Activated naive CD4-positive, alpha-beta T cell treated with anti-CD3 and anti-CD28 coated beads for 36 hours (primary cell): ENCODE measurements around the gene PMS1. TPM values are rescaled to one million over a fixed set of nuclear protein-coding genes. Genes with fewer than 3 reads are reported as not detected.
"Not testable (repeated sequence)": the region's sequence is repeated elsewhere in the genome, so short reads cannot be mapped to it uniquely, and the experiment has no call there.

Experiments used
- CTCF ChIA-PET: fragments of 350-600 bp; sonication (Branson Sonifier 250); formaldehyde crosslinking; loops from one replicate; lab custom pipeline; 2021; ENCODE audit warnings: antibody characterized with exemption; lab: Charles Lee
- DNase-seq: peaks from one replicate; pipeline ENCODE4 v3.0.0-alpha.2; 2020
- H3K27ac Mint-ChIP-seq: one replicate; pipeline ENCODE4 v1.8.0; 2021; ENCODE audit warnings: mild to moderate bottlenecking, mixed read lengths
- H3K27me3 Mint-ChIP-seq: one replicate; pipeline ENCODE4 v1.8.0; 2021; ENCODE audit warnings: low read depth, mixed read lengths
- H3K36me3 Mint-ChIP-seq: one replicate; pipeline ENCODE4 v1.8.0; 2021; ENCODE audit warnings: low read depth, mixed read lengths
- H3K4me1 Mint-ChIP-seq: one replicate; pipeline ENCODE4 v1.8.0; 2021; ENCODE audit warnings: low read depth, mixed read lengths
- H3K4me3 Mint-ChIP-seq: one replicate; pipeline ENCODE4 v1.8.0; 2021; ENCODE audit warnings: mild to moderate bottlenecking, moderate library complexity, mixed read lengths
- H3K9me3 Mint-ChIP-seq: one replicate; pipeline ENCODE4 v1.8.0; 2021; ENCODE audit warnings: mixed read lengths
- intact Hi-C: fragments of 100-400 bp; cut with micrococcal nuclease; formaldehyde crosslinking; loops from one replicate; pipeline ENCODE4 v1.15.1; 2023
- total RNA-seq, 2 experiments: library from RNA; stranded (reverse); gene quantifications; one replicate each; pipeline ENCODE4 v1.2.3, GENCODE V29; 2021

Gene PMS1
- total RNA-seq, 2 experiments from 2014 or later, result 29.7 to 32.5 TPM

DNA sequence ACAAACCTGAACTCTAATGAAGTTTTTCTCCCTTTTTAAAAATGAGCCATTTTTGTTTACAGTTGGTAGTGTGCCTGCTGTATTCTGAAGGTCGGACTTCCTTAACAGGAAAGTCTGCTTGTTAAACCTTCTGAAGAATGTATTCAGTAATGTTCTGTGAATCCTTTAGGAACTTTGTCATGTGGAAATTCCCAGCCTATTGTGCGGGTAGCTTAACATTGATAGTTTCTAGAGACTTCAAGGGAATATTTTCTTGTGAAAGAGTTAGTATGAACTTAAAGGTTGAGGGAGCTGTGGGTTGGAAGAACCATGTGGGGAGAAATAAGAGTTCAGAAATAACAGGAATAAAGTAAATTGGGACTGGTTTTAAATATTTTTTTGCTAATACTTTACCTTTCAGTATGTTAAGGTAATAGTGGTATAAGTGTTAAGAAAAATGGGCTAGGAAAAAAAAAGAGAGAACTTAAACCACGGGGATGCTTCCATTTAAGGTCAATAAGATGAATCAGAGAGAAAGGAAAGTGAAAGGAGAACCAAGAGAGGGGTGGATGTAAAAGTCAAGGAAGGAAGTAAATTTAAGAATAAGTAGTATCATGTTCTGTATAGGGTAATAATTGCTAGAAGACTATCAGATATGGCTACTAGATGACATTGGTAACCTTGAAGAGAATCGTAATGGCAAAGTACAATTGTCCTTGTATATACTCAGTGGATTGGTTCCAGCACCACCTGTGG, 90.5 kb downstream of the PMS1 start:
- no peak for DNase-seq
- H3K4me3 Mint-ChIP-seq, result no peak overlapping the region
- CTCF ChIA-PET, result no interaction called here
- intact Hi-C loops, result no loop called here
- H3K9me3 Mint-ChIP-seq, result no peaks in the 10 kb centered on the region
- H3K27me3 Mint-ChIP-seq, result no peaks in the 10 kb centered on the region
- H3K36me3 Mint-ChIP-seq, result peaks cover 41% of the 10 kb centered on the region
- H3K27ac Mint-ChIP-seq, result peak overlapping the region; percentile 24
- peaks cover 13% of the 10 kb centered on the region for H3K4me1 Mint-ChIP-seq

DNA sequence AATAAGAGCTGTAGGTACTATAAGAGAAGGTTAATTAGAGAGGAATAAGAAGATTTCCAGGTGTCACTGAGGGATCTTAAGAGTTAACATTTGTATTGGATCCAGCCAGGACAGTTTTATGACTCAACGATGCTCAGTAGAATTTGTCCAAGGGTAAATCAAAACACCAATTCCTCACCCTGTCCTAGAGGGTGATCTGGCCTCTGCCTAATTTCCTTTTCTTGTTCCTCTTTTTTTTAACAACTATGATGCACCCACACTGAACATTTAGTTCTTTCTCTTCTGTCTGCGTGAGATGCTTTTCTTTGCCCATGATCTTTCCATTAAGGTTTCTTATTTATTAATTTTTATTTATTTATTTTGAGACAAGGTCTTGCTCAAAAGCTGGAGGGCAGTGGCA, 92.0 kb downstream of the PMS1 start:
- intact Hi-C loops, result no loop called here
- Mint-ChIP-seq H3K27me3 (no peaks in the 10 kb centered on the region), H3K36me3 (peaks cover 36% of the 10 kb centered on the region), H3K9me3 (no peaks in the 10 kb centered on the region), H3K4me1 (peaks cover 13% of the 10 kb centered on the region), H3K4me3 (no peak overlapping the region), H3K27ac (no peak overlapping the region)
- no peak for DNase-seq
- CTCF ChIA-PET, result no interaction called here

DNA sequence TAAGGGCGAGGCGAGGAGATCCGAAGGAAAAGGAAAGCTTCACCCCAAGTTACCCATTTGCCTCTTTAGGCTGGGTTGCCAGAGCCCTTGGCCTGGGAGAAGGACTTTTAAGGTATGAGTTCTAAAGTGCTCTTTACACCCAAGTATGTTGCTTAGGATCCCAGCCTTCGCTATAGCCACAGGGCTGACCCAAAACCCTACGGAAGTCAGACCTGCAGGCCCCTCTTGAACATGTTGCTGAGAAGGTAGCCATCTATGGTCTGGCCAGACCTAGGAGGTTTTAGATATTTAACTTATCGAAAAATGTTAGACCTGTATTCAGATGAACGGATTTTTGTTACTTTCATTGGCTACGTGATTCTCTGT, 95.4 kb downstream of the PMS1 start:
- Mint-ChIP-seq H3K9me3 (no peaks in the 10 kb centered on the region), H3K4me3 (no peak overlapping the region), H3K27ac (no peak overlapping the region), H3K4me1 (peaks cover 7% of the 10 kb centered on the region), H3K27me3 (no peaks in the 10 kb centered on the region), H3K36me3 (peaks cover 25% of the 10 kb centered on the region)
- intact Hi-C loops, result no loop called here
- CTCF ChIA-PET, result no interaction called here
- DNase-seq, result no peak

DNA sequence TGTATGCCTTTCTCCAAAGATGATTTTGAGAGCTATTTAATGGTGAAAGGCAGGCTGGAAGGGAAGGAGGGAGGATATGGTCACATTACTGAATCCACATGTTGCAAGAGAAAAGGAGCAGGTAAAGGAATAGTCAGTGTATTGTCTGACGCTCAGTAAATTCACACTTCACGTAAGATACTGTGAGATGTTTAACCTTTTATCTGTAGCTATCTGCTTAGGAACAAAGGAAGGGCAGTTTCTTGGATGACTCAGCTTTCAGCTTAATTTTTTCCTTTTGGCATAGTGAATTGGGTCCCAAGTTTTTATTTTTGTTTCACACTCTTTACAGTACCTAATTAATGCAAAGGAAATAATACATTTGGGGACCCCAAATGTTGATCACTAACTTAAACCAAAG, 96.2 kb downstream of the PMS1 start:
- H3K27me3 Mint-ChIP-seq, result no peaks in the 10 kb centered on the region
- intact Hi-C loops, result no loop called here
- H3K4me1 Mint-ChIP-seq, result no peaks in the 10 kb centered on the region
- H3K4me3 Mint-ChIP-seq, result no peak overlapping the region
- peaks cover 18% of the 10 kb centered on the region for H3K36me3 Mint-ChIP-seq
- no peaks in the 10 kb centered on the region for H3K9me3 Mint-ChIP-seq
- H3K27ac Mint-ChIP-seq, result no peak overlapping the region
- CTCF ChIA-PET, result no interaction called here
- DNase-seq, result no peak

DNA sequence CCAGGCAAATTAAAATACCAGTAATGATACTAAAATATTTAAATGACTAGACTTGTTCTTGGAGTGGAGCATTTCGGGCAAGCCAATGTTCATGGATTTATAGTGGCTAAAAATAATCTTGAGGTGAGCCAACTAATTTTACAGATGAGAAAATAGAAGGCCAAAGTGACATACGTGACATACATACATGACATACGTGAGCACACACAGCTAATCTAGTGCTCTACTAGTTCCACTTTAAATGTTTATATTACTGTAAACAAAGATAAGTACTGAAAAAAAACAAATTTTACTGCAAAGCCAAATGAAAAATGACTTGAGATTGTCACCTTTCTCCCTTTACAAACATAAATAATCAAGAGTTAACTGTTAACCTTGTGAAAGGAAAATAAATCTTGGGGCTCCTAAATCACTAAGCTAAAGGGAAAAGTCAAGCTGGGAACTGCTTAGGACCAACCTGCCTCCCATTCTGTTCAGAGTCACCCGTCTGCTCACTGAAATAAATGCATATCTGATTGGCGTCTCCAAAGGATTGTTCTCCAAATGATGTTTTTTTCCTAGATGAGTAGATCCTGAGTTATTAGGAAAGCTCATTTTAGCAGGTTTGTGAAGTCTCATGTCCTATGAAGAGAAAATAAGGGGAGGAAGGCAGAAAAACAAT, 96.7 kb downstream of the PMS1 start:
- intact Hi-C loops, result no loop called here
- no peak overlapping the region for H3K4me3 Mint-ChIP-seq
- no peaks in the 10 kb centered on the region for H3K4me1 Mint-ChIP-seq
- H3K9me3 Mint-ChIP-seq, result no peaks in the 10 kb centered on the region
- no peak overlapping the region for H3K27ac Mint-ChIP-seq
- no peaks in the 10 kb centered on the region for H3K27me3 Mint-ChIP-seq
- no peak for DNase-seq
- CTCF ChIA-PET, result no interaction called here
- peaks cover 18% of the 10 kb centered on the region for H3K36me3 Mint-ChIP-seq

DNA sequence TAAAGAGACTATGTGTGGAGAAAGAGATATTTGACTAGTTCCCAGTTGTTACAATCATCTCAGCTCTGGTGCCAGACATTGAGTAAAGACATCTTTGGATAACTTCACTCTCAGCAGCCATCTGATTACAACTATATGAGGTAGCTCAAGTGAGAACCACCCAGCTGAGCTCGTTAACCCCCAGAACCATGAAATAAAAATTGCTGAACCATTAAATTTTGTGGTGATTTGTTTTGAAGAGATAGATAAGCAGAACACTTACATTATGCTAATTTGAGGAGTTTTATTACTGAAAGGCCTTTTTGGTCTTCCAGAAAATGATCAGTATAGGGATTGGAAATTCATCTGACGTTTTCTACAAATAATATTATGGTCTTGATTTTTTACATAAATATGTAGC, 101.1 kb downstream of the PMS1 start:
- H3K27ac Mint-ChIP-seq, result no peak overlapping the region
- H3K9me3 Mint-ChIP-seq, result peaks cover 3% of the 10 kb centered on the region
- H3K4me3 Mint-ChIP-seq, result no peak overlapping the region
- intact Hi-C loops, result no loop called here
- no peaks in the 10 kb centered on the region for H3K4me1 Mint-ChIP-seq
- no peak for DNase-seq
- peaks cover 14% of the 10 kb centered on the region for H3K27me3 Mint-ChIP-seq
- no peaks in the 10 kb centered on the region for H3K36me3 Mint-ChIP-seq
- CTCF ChIA-PET, result no interaction called here

DNA sequence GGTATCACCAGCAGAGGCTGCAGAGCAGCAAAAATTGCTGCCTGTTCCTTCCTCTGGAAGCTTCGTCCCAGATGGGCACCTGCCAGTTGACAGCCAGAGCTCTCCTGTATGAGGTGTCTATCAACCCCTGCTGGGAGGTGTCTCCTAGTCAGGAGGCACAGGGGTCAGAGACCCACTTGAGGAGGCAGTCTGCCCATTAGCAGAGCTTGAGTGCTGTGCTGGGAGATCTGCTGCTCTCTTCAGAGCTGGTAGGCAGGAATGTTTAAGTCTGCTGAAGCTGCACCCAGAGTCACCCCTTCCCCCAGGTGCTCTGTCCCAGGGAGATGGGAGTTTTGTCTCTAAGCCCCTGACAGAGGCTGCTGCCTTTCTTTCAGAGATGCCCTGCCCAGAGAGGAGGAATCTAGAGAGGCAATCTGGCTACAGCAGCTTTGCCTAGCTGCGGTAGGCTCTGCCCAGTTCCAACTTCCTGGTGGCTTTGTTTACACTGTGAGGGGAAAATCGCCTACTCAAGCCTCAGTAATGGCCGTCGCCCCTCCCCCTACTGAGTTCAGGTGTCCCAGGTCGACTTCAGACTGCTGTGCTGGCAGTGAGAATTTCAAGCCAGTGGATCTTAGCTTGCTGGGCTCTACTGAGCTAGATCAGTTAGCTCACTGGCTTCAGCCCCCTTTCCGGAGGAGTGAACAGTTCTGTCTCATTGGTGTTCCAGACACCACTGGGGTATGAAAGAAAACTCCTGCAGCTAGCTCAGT, 108.5 kb downstream of the PMS1 start:
- CTCF ChIA-PET, H3K9me3 Mint-ChIP-seq, H3K36me3 Mint-ChIP-seq, H3K27ac Mint-ChIP-seq, H3K4me1 Mint-ChIP-seq, intact Hi-C loops, H3K27me3 Mint-ChIP-seq, H3K4me3 Mint-ChIP-seq, DNase-seq: not testable (repeated sequence)

DNA sequence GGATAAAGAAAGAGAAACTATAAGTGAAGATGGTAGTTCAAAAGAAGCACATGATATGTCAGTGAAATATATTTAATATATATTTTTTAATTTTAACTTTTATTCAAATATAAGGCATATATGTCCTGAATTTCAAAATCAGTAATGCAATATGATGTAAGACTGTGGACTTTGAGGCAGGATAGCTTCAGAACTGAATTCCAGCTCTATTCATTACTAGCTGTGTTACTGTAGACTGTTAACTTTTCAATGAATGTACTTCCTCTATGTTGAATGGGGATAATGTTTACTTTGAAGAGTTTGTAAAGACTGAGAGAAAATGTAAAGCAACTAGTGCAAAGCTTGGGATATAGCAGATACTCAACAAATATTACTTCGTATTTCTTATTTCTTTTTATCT, 112.6 kb downstream of the PMS1 start:
- Mint-ChIP-seq H3K9me3 (no peaks in the 10 kb centered on the region), H3K4me3 (no peak overlapping the region), H3K36me3 (no peaks in the 10 kb centered on the region), H3K4me1 (no peaks in the 10 kb centered on the region), H3K27me3 (peaks cover 4% of the 10 kb centered on the region), H3K27ac (no peak overlapping the region)
- DNase-seq, result no peak
- CTCF ChIA-PET, result no interaction called here
- intact Hi-C loops, result no loop called here

DNA sequence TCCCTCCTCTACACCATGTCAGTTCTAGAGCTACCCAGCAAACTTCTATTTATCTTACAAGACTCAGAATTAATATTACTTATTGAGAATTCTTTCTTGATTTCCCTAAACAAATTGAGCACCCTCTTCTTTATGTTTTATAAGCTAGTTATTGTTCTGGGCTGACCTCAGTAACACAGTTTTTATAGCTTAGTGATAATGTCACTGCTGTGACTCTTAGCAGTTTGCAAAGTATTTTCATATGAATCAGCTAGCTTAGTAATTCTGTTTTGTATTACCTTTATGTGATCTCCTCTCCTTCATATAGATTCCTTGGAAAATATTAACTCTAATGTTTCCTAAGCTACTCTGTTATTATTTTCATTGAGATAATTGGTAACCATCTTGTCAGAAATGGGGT, 114.9 kb downstream of the PMS1 start:
- CTCF ChIA-PET, result interaction anchor here (0.7 kb wide), 1 partner anchor 49 kb away, joined by 3 read pairs; no protein-coding TSS in a partner anchor
- DNase-seq, result no peak
- H3K9me3 Mint-ChIP-seq, result no peaks in the 10 kb centered on the region
- no peak overlapping the region for H3K27ac Mint-ChIP-seq
- H3K36me3 Mint-ChIP-seq, result no peaks in the 10 kb centered on the region
- no peak overlapping the region for H3K4me3 Mint-ChIP-seq
- H3K4me1 Mint-ChIP-seq, result no peaks in the 10 kb centered on the region
- intact Hi-C loops, result no loop called here
- H3K27me3 Mint-ChIP-seq, result peaks cover 6% of the 10 kb centered on the region

DNA sequence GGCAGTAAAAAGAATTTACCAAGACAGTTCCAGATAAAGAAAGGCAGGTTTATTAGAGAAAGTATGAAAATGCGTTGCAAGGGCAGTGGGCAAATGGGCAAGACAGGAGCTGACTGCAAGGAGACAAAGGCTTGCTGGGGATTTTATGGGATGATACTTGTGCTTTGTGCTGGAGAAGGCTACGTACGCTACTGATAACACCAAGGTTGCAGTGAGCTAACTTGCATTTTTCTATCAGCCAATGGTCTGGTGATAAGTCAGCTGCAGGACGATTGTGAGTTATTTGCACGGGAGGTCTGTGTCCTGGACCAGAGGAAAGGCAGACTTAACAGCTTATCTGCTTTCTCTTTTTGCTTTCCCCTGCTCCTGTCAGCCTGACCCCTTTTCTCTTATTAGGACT, 116.5 kb downstream of the PMS1 start:
- Mint-ChIP-seq H3K4me1 (no peaks in the 10 kb centered on the region), H3K9me3 (no peaks in the 10 kb centered on the region), H3K36me3 (no peaks in the 10 kb centered on the region), H3K27me3 (peaks cover 6% of the 10 kb centered on the region), H3K27ac (no peak overlapping the region), H3K4me3 (no peak overlapping the region)
- intact Hi-C loops, result no loop called here
- CTCF ChIA-PET, result no interaction called here
- DNase-seq, result no peak

DNA sequence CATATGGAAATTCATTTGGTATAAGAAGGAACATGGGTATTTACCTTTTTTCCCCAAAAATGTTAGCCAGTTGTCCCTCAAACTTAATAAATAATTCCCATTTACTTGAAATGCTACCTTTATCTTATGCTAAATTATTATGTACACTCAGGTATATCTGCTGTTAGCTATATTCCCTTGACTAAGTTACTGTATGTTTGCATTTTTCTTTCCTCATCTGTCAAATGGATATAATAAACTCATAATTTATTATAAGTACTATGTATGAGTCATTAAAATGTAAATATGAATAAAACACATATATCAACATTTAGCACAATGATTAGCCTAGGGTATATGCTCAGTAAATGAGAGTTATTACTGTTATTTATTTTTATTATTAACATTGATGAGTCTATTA, 117.4 kb downstream of the PMS1 start:
- intact Hi-C loops, result no loop called here
- Mint-ChIP-seq H3K4me3 (no peak overlapping the region), H3K4me1 (no peaks in the 10 kb centered on the region), H3K36me3 (no peaks in the 10 kb centered on the region), H3K27ac (no peak overlapping the region), H3K9me3 (no peaks in the 10 kb centered on the region), H3K27me3 (peaks cover 6% of the 10 kb centered on the region)
- DNase-seq, result no peak
- CTCF ChIA-PET, result interaction anchor here (0.6 kb wide), 1 partner anchor 277 kb away, joined by 3 read pairs; no protein-coding TSS in a partner anchor

DNA sequence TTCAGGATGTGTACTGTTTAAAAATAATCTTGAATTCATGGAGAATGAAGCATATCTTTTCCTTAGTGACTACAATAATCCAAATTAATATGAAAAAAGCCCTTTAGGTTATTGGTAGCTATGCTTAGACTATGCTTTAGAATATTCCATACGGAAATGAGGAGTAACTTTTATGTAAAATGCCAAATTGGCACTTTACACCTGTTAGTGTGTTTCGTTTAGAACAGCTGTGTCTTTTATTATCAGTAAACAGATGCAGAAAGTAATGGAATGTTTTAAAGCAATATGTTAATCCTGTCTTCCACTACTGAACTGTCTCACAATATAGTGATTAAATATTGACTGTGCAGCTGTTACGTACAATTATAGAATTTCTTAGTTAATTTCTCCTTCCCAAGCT, 129.6 kb downstream of the PMS1 start:
- no peaks in the 10 kb centered on the region for H3K36me3 Mint-ChIP-seq
- no peak overlapping the region for H3K4me3 Mint-ChIP-seq
- intact Hi-C loops, result no loop called here
- no peak overlapping the region for H3K27ac Mint-ChIP-seq
- CTCF ChIA-PET, result no interaction called here
- H3K4me1 Mint-ChIP-seq, result no peaks in the 10 kb centered on the region
- no peaks in the 10 kb centered on the region for H3K9me3 Mint-ChIP-seq
- H3K27me3 Mint-ChIP-seq, result peaks cover 16% of the 10 kb centered on the region
- no peak for DNase-seq
